ENCODE data around the gene PIH1D2. TPM values are rescaled to one million over a fixed set of nuclear protein-coding genes. Genes with fewer than 3 reads are reported as not detected.

PIH1D2 gene
- total and polyA plus RNA-seq, 2 of the 4 experiments (the other 2 are of a cell fraction), result 1.1 TPM

DNA sequence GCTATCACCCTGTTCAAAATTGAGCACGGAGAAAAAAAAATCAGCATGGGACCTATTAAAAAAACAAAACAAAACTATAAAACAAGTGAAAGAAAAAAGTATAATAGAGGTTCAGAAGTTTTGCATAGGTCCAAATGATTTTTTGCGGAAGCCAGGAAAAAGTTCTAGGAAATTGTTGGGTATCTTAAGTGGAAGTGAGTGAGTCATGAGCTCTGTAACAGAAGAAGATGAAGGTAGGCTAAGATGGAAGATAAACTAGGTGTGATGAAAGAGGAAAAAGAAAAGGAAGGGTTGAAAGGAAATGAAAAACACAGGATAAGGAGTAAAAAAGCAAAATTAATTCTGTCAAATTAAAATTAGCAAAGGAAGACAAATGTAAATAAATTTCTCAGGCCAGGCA lies 40.6 kb upstream of the PIH1D2 start:
- H2AK5ac ChIP-seq (ENCODE audit: low read depth, low read length), result no peak overlapping the region
- H4K20me1 ChIP-seq (ENCODE audit: insufficient read depth, low read length), result no peaks in the 10 kb centered on the region
- BruUV-seq (replicated peaks), result no TSS peak
- no peak overlapping the region for H2BK15ac ChIP-seq (ENCODE audit: low read depth, low read length)
- dilution Hi-C loops (cut with HindIII; ENCODE audit: low sequenced_read_pairs, unreplicated experiment), result no loop called here
- in situ Hi-C loops (cut with MboI; ENCODE audit: low sequenced_read_pairs), result loop anchor here (10.0 to 25.0 kb wide), 2 partner anchors 160 to 1173 kb away; no protein-coding TSS in a partner anchor
- H3K36me3 ChIP-seq (ENCODE audit: control insufficient read depth, insufficient read depth, low read length), result no peaks in the 10 kb centered on the region
- no peaks in the 10 kb centered on the region for H3K9me3 ChIP-seq (ENCODE audit: control insufficient read depth, insufficient read depth, low read length)
- peaks cover under 1% of the 10 kb centered on the region; the same call in 1 of the 2 replicates for H3K4me1 ChIP-seq (ENCODE audit: control insufficient read depth, insufficient read depth, low read length)
- no peak overlapping the region for H3K27ac ChIP-seq (ENCODE audit: insufficient read depth, low read length)
- DNase-seq (no peak), ATAC-seq (ENCODE audit: low read depth) (no peak)
- no peak overlapping the region for H3K23ac ChIP-seq (ENCODE audit: low read depth, low read length)
- 100% methylated on average over 1 of the region's 2 CpGs; no CpG with 5 or more reads in 1 of the 2 experiments for WGBS, 2 experiments (ENCODE audit: extremely low coverage in 2 of 2, insufficient read length in 1 of 2)
- H3K18ac ChIP-seq (ENCODE audit: low read depth, low read length), result no peak overlapping the region
- ChIA-PET POLR2A (ENCODE audit: unreplicated experiment) (interaction anchor here (0.7 kb wide), 1 partner anchor 1955 kb away, joined by 3 read pairs; no protein-coding TSS in a partner anchor), CTCF (interaction anchor here (0.9 to 3.0 kb wide), 12 partner anchors 11 to 168 kb away, joined by 3 to 26 read pairs (median 6); partner anchors contain the start of gene BCO2)
- no peak overlapping the region for H2BK5ac ChIP-seq (ENCODE audit: low read depth, low read length, poor library complexity, severe bottlenecking)
- no peaks in the 10 kb centered on the region for H3K79me1 ChIP-seq (ENCODE audit: low read depth in 1 of 2, low read length in 2 of 2)
- H3K14ac ChIP-seq (replicated peaks; ENCODE audit: low read depth, low read length), result no peak overlapping the region
- no peaks in the 10 kb centered on the region for H3K27me3 ChIP-seq (ENCODE audit: control insufficient read depth, insufficient read depth, low read length)
- H2BK120ac ChIP-seq (ENCODE audit: low read depth, low read length), result no peak overlapping the region
- H3K4me2 ChIP-seq (ENCODE audit: low read depth, low read length), result no peak overlapping the region
- no peak overlapping the region for H3K56ac ChIP-seq (ENCODE audit: extremely low read depth, insufficient read depth, low read length)
- H2BK20ac ChIP-seq (ENCODE audit: low read depth, low read length), result no peak overlapping the region
- no peak overlapping the region for H3K4ac ChIP-seq (ENCODE audit: low read depth, low read length)
- H3K9ac ChIP-seq (ENCODE audit: low read depth, low read length), result no peak overlapping the region
- no peak overlapping the region for H4K8ac ChIP-seq (ENCODE audit: low read depth in 2 of 2, low read length in 2 of 2)
- no peak overlapping the region for H2AK9ac ChIP-seq (replicated peaks; ENCODE audit: low read depth, low read length, poor library complexity)
- H2AFZ ChIP-seq (replicated peaks; ENCODE audit: low read length, poor library complexity), result no peak overlapping the region
- H4K5ac ChIP-seq (ENCODE audit: low read depth, low read length), result no peak overlapping the region
- intact Hi-C loops (cut with micrococcal nuclease), result loop anchor here (10.0 kb wide), 1 partner anchor 1170 kb away; no protein-coding TSS in a partner anchor
- TF ChIP-seq CHD1 (IDR thresholded peaks at IDR 0.05; ENCODE audit: low read depth, low read length) (no peak), RCOR1 (IDR thresholded peaks at IDR 0.05; ENCODE audit: insufficient replicate concordance, low read length) (no peak), BHLHE40 (IDR thresholded peaks at IDR 0.05; ENCODE audit: low read depth, low read length) (no peak), SMC3 (IDR thresholded peaks at IDR 0.05; ENCODE audit: low read depth, low read length) (no peak), ELK1 (IDR thresholded peaks at IDR 0.05; ENCODE audit: borderline replicate concordance, low read depth, low read length) (no peak), RAD21 (IDR thresholded peaks at IDR 0.05; ENCODE audit: low read length) (no peak), CTCF (conservative IDR thresholded peaks at IDR 0.05; ENCODE audit: low read depth, low read length) (no peak), FOS (IDR thresholded peaks at IDR 0.05; ENCODE audit: low read depth, low read length) (no peak), NFE2L2 (IDR thresholded peaks at IDR 0.05; ENCODE audit: low read depth, low read length) (no peak), MXI1 (IDR thresholded peaks at IDR 0.05; ENCODE audit: borderline replicate concordance, low read depth, low read length) (no peak), POLR2A (IDR thresholded peaks at IDR 0.05; ENCODE audit: low read depth, low read length) (no peak), MAZ (IDR thresholded peaks at IDR 0.05; ENCODE audit: borderline replicate concordance, low read depth, low read length) (no peak), RFX5 (IDR thresholded peaks at IDR 0.05; ENCODE audit: low read depth, low read length) (no peak), CEBPB (IDR thresholded peaks at IDR 0.05; ENCODE audit: low read depth, low read length) (no peak), USF2 (IDR thresholded peaks at IDR 0.05; ENCODE audit: low read depth, low read length) (no peak), MAFK (IDR thresholded peaks at IDR 0.05; ENCODE audit: low read depth, low read length) (no peak)
- H3K4me3 ChIP-seq (ENCODE audit: insufficient read depth, low read depth, low read length), result no peak overlapping the region
- no peak overlapping the region for H4K91ac ChIP-seq (ENCODE audit: insufficient read depth, low read depth, low read length)
- H3K9me1 ChIP-seq (ENCODE audit: insufficient read depth, low read length), result no peaks in the 10 kb centered on the region
